Activated CD8-positive, alpha-beta T cell treated with anti-CD3 and anti-CD28 coated beads for 36 hours (primary cell): Measurements from ENCODE around the gene PLEKHA4. TPM values are rescaled to one million over a fixed set of nuclear protein-coding genes. Genes with fewer than 3 reads are reported as not detected.

Experiments used
- ATAC-seq: fragments of 200-7000 bp; cut with Tn5 transposase; one replicate; pipeline ENCODE4 v1.10.0; 2021; ENCODE audit warnings: mild to moderate bottlenecking, moderate library complexity
- CTCF ChIA-PET: fragments of 350-600 bp; sonication (Branson Sonifier 250); formaldehyde crosslinking; loops from one replicate; lab custom pipeline; 2021; ENCODE audit warnings: antibody characterized with exemption; lab: Charles Lee
- POLR2A ChIA-PET: fragments of 350-600 bp; sonication (Branson Sonifier 250); formaldehyde crosslinking; loops from one replicate; lab custom pipeline; 2021; ENCODE audit warnings: antibody characterized with exemption; lab: Charles Lee
- DNase-seq: peaks from one replicate; pipeline ENCODE4 v3.0.0-alpha.2; 2020
- H3K27ac Mint-ChIP-seq: one replicate; pipeline ENCODE4 v1.8.0; 2021; ENCODE audit warnings: mild to moderate bottlenecking, mixed read lengths
- H3K27me3 Mint-ChIP-seq: one replicate; pipeline ENCODE4 v1.8.0; 2021; ENCODE audit warnings: mixed read lengths
- H3K36me3 Mint-ChIP-seq: one replicate; pipeline ENCODE4 v1.8.0; 2021; ENCODE audit warnings: low read depth, mixed read lengths
- H3K4me1 Mint-ChIP-seq: one replicate; pipeline ENCODE4 v1.8.0; 2021; ENCODE audit warnings: low read depth, mixed read lengths
- H3K4me3 Mint-ChIP-seq: one replicate; pipeline ENCODE4 v1.8.0; 2021; ENCODE audit warnings: mild to moderate bottlenecking, moderate library complexity, mixed read lengths
- H3K9me3 Mint-ChIP-seq: one replicate; pipeline ENCODE4 v1.8.0; 2021; ENCODE audit warnings: mixed read lengths
- intact Hi-C: fragments of 100-400 bp; cut with micrococcal nuclease; formaldehyde crosslinking; loops from one replicate; pipeline ENCODE4 v1.10.0; 2022
- total RNA-seq, 2 experiments: library from RNA; stranded (reverse); gene quantifications; one replicate each; pipeline ENCODE4 v1.2.3, GENCODE V29; 2021
- TF ChIP-seq, protein P1 (sequence below): fragments of 200-600 bp; IDR thresholded peaks from one replicate; pipeline ENCODE4 v1.8.0; 2022; ENCODE audit warnings: antibody characterized with exemption, mild to moderate bottlenecking

The PLEKHA4 gene
- total RNA-seq, 2 experiments from 2014 or later: 9.4 to 9.7 TPM

DNA sequence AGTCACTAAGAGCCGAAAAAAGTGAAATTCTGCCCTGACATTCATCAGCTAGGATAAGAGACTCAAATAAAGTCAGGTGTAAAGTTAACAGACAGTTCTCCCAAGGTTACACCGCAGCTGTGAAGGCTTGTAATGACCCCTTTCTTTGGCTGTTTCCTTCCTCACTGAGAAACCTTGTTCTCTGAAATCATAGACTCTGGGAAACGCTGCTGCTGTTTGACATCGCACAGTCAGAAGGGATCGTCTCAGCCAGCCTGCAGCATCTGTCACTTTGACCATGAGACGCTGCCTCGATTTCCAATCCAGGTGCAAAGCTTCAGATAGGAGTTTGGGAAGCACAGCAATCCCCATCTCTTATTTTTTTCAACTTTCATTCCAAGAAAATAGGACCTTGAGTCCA lies 58.3 kb downstream of the PLEKHA4 start:
- DNase-seq (no peak), ATAC-seq (no peak)
- intact Hi-C loops: no loop called here
- Mint-ChIP-seq H3K27ac (peak overlapping the region; percentile 90), H3K36me3 (peaks cover 6% of the 10 kb centered on the region), H3K4me3 (peak overlapping the region; percentile 89), H3K9me3 (no peaks in the 10 kb centered on the region), H3K4me1 (peaks cover 22% of the 10 kb centered on the region), H3K27me3 (no peaks in the 10 kb centered on the region)
- ChIA-PET POLR2A (interaction anchor here (0.6 to 2.3 kb wide), 4 partner anchors 14 to 1391 kb away, joined by 3 to 16 read pairs (median 4); partner anchors contain the start of gene MEIS3), CTCF (interaction anchor here (1.1 to 4.5 kb wide), 4 partner anchors 15 to 32 kb away, joined by 5 to 23 read pairs (median 12); partner anchors contain the start of gene HSD17B14)
- TF ChIP-seq, protein P1, sequence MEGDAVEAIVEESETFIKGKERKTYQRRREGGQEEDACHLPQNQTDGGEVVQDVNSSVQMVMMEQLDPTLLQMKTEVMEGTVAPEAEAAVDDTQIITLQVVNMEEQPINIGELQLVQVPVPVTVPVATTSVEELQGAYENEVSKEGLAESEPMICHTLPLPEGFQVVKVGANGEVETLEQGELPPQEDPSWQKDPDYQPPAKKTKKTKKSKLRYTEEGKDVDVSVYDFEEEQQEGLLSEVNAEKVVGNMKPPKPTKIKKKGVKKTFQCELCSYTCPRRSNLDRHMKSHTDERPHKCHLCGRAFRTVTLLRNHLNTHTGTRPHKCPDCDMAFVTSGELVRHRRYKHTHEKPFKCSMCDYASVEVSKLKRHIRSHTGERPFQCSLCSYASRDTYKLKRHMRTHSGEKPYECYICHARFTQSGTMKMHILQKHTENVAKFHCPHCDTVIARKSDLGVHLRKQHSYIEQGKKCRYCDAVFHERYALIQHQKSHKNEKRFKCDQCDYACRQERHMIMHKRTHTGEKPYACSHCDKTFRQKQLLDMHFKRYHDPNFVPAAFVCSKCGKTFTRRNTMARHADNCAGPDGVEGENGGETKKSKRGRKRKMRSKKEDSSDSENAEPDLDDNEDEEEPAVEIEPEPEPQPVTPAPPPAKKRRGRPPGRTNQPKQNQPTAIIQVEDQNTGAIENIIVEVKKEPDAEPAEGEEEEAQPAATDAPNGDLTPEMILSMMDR: no peak

DNA sequence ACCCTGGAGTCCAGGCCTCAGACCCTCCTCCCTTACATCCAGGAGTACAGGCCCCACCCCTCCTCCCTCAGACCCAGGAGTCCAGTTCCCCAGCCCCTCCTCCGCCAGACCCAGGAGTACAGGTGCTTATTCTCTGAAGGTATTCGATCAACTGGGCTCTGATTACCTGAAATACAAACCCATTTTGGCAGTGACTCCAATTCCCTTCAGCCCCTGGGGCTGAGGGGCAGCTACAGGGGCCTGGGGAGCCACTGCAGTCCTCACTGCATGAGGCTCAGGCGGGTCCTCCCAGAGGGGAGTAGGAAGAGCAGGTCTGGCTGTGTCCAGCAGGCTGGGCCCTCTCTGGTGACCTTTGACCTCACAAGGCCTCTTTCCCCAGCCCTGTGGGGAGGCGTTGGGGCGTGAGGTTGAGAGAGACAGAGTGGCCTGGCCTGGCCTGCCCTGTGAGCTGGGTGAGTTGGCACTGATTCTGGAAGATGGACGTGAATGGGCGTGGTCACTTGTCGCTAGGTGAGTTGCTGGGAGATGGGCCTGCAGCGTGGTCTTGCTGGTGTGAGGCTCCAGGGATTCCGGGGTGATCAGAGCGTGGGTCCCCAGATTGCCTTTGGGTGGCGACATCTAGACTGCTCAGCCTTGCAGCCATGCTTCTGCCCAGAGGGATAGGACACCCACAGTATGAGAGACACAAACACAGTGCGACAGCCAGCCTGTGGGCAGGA lies 60.7 kb downstream of the PLEKHA4 start:
- TF ChIP-seq, protein P1: no peak
- no peak overlapping the region for H3K4me3 Mint-ChIP-seq
- DNase-seq (no peak), ATAC-seq (no peak)
- H3K4me1 Mint-ChIP-seq: peaks cover 22% of the 10 kb centered on the region
- intact Hi-C loops: no loop called here
- H3K27me3 Mint-ChIP-seq: no peaks in the 10 kb centered on the region
- H3K36me3 Mint-ChIP-seq: peaks cover 6% of the 10 kb centered on the region
- no peaks in the 10 kb centered on the region for H3K9me3 Mint-ChIP-seq
- ChIA-PET POLR2A (interaction anchor here (0.7 to 0.8 kb wide), 2 partner anchors 10 to 12 kb away, joined by 3 read pairs; no protein-coding TSS in a partner anchor), CTCF (interaction anchor here (1.2 to 3.8 kb wide), 4 partner anchors 12 to 34 kb away, joined by 4 to 27 read pairs (median 10); partner anchors contain the start of gene HSD17B14)
- no peak overlapping the region for H3K27ac Mint-ChIP-seq

DNA sequence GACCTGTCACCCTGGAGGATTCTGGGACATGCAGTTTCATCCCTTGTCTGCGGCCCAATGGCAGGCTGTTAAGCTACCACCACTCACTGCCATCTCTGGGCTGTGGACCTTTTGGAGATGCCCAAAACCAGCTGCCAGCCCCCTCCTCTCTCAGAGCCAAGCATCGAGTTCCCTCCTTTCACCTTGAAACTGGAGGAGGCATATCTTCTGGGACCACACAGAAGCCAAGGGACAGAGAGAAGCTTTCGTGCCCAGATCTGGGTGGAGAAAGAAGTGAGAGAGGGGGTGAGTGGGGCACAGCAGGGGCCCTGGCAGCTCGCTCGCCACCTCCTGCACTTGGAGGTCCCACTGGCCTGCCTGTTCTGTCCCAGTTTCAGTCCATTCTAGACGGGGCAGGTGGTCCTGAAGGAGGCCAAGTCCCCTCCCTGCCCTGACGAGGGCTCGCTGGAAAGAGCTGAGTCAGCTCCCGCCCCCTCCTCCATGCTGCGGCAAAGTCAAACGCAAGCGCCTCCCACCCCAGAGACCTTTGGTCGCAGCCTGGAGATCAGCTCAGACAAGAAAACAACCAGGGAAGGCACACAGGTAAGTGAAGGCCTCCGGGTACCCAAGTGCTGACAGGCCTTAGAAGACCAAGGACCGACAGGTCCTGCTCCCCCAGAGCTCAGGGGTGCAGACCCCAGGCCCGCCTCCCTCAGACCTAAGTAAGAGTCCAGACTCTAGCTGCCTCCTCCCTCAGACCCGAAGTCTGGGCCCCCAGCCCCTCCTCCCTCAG lies 61.4 kb downstream of the PLEKHA4 start:
- Mint-ChIP-seq H3K36me3 (peaks cover 6% of the 10 kb centered on the region), H3K4me1 (peaks cover 16% of the 10 kb centered on the region), H3K9me3 (no peaks in the 10 kb centered on the region), H3K27me3 (no peaks in the 10 kb centered on the region), H3K27ac (no peak overlapping the region), H3K4me3 (no peak overlapping the region)
- ATAC-seq (peak; percentile 58), DNase-seq (peak; percentile 64)
- ChIA-PET POLR2A (interaction anchor here (0.7 to 1.4 kb wide), 4 partner anchors 8 to 67 kb away, joined by 3 to 9 read pairs (median 4); no protein-coding TSS in a partner anchor), CTCF (interaction anchor here (0.9 to 3.8 kb wide), 5 partner anchors 8 to 35 kb away, joined by 3 to 27 read pairs (median 6); partner anchors contain the start of gene HSD17B14)
- intact Hi-C loops: no loop called here
- TF ChIP-seq, protein P1: no peak

DNA sequence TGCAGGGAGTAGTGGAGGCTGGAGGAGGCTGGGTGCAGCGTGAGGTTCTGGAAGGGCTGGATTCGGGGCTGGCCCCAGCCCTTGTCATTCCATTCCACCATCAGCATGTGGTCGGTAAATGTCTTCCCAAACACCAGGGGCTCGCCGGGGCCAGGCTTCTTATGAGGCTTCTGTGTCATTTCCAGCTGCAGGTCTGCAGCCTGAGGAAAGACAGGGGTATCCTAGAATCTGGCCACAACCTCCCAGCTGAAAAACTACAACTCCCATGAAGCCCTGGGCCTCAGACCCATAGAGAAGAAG lies 61.9 kb downstream of the PLEKHA4 start:
- ChIA-PET POLR2A (interaction anchor here (0.7 to 1.4 kb wide), 3 partner anchors 8 to 67 kb away, joined by 3 to 9 read pairs (median 4); no protein-coding TSS in a partner anchor), CTCF (interaction anchor here (0.9 to 3.8 kb wide), 5 partner anchors 9 to 36 kb away, joined by 3 to 27 read pairs (median 6); partner anchors contain the start of gene HSD17B14)
- ATAC-seq (no peak), DNase-seq (no peak)
- TF ChIP-seq, protein P1: no peak
- Mint-ChIP-seq H3K36me3 (peaks cover 6% of the 10 kb centered on the region), H3K4me3 (no peak overlapping the region), H3K9me3 (no peaks in the 10 kb centered on the region), H3K27me3 (no peaks in the 10 kb centered on the region), H3K4me1 (peaks cover 15% of the 10 kb centered on the region), H3K27ac (no peak overlapping the region)
- intact Hi-C loops: no loop called here
